SK-N-DZ (cell line): Measurements from ENCODE around the gene SNX17. TPM values are rescaled to one million over a fixed set of nuclear protein-coding genes. Genes with fewer than 3 reads are reported as not detected.
"Not testable (repeated sequence)": the region's sequence is repeated elsewhere in the genome, so short reads cannot be mapped to it uniquely, and the experiment has no call there.

Experiments used
- DNase-seq: peaks from one replicate; pipeline ENCODE4 v3.0.0-alpha.2; 2015; ENCODE audit warnings: low spot score
- polyA plus RNA-seq, 2 experiments: library from polyadenylated mRNA; depleted of rRNA; stranded (reverse); fragments of >200 nt; gene quantifications; 2 replicates each; pipeline ENCODE4 v1.2.3, GENCODE V29; 2014

SNX17 gene, protein sequence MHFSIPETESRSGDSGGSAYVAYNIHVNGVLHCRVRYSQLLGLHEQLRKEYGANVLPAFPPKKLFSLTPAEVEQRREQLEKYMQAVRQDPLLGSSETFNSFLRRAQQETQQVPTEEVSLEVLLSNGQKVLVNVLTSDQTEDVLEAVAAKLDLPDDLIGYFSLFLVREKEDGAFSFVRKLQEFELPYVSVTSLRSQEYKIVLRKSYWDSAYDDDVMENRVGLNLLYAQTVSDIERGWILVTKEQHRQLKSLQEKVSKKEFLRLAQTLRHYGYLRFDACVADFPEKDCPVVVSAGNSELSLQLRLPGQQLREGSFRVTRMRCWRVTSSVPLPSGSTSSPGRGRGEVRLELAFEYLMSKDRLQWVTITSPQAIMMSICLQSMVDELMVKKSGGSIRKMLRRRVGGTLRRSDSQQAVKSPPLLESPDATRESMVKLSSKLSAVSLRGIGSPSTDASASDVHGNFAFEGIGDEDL
- 52.2 and 64.9 TPM in 2 replicates for polyA plus RNA-seq (2014; cell fraction: cytosol; rRNA removed)
- polyA plus RNA-seq (2014; cell fraction: nucleus; rRNA removed), result 44.1 and 49.8 TPM in 2 replicates

DNA sequence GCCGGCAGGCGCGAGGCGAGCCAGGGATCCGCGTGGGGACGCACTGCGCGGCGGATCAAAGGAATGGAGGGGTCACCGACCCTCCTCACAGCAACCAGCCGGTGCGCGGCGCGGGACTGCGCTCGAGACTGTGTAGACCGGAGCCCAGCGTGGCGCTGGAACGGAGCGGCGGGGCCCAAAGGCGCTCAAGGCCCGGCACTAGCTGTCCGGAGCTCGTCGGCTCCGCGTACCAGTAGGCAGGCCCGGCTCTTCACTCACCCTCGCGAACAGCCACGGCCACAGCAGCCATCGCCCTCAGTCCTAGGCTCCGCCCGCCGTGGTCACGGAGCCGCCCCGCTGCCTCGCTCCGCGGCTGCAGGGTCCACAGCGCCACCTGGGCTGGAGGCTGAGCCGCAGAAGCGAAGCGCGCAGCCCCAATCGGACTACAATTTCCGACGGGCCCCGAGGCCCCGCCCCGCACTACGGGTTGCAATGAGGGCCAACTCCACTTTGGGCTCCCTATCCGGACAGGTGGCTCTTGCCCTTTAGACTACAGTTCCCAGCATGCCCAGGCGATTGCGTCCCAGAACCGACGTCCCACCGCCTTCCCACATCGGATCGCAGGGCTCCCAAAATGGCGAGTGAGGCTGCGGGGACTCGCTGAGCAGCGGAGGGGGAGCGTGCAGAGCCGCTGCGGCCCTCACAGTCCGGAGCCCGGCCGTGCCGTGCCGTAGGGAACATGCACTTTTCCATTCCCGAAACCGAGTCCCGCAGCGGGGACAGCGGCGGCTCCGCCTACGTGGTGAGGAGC lies at the start of gene SNX17, which contains the start of gene EIF2B4:
TSS of gene SNX17 (plus strand) at position 591 of the 790 bp plus-strand sequence. CDS start at position 719, 128 bp downstream.
TSS of gene EIF2B4 (minus strand) at position 313 of the 790 bp plus-strand sequence. CDS start at position 289, 24 bp downstream.
- DNase-seq, result peak; percentile 97

DNA sequence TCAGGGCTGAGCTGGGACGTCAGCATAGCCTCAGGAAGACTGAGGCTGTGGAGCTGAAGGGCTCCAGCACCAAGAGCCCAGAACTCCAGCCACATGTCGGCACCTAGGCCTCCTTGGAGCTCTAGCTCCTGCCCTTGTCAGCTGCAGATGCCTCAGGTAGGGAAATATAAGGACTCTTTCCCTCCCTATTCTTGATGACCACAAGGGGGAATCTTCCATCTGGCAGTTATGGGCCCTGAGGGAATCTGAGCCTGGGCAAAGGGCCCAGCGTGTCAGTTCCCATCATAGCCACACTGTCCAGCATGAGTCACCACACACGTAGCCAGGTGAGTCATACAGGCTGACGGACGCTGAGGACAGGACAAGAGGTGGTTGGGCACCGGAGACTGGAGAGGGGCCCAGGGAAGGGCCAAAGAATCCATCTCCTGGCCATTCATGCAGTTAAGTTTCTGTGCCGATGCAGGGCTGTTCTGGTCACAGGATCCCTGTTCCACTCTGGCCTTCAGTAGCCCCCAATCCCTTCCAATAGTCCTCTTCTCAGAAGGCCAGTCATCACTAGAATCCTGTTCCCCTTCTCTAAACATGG lies 49.4 kb upstream of the SNX17 start:
- DNase-seq, result no peak

DNA sequence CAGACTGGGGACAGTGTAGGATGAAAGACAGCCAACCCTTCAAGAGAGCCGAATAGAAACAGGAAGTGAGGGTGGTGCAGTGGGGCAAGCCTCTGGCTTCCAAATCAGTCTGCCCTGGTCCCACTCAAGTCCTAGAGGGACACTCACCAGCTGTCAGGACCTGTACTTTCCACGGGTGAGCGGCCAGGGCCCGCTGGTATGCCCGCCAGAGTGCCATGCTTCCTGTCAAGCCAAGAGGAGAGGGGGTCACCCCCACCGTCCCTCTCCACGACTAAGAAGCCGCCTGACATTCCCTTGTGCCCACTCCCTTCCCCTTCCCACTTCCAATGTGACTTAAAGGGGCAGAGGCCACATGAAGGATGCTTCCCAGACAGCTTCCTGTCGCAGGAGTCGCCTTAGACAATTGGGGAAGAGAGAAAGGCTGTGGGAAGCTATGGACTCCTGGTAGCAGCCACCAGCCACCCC lies 48.1 kb upstream of the SNX17 start:
- DNase-seq, result no peak

DNA sequence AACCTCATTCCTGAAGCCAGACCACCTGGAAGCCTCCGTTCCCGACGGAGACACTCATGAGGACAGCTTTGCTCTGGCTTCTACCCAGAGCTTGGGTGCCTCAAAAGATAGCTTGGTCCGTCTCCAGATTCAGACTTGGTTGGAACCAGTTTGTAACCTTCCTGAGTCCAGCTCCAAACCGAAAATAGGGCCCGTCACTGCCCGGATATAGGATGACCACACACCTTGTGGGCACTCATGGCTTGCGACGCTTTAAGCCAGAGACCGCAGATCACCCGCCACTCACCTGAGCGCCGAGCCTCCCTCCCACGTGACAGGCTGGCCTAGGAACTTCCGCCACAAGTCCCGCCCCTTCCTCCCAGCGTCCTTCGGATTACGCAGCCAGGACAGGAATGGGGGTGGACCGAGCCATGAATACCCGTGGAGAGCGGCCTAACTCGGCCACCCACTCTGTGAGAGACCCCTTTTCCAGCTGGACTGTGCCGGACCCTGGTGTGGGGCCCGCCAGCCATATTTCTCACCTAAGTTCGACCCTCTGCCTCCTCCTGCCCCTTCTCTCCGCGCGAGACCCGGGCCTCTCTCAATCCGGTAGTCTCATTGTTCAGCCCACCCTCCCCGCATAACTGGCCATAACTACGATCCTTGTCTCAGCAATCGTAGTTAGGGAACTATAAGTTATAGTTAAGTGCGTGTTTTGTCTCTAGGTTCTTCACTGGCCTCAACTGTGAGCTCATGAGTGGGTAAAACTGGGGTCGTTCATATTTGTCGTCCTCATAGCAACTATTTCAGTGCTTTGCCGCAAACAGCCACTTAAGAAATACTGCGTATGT lies 47.4 kb upstream of the SNX17 start, which contains the start of gene MPV17:
TSS of gene MPV17 (minus strand) at position 332 of the 830 bp plus-strand sequence. CDS start 580 bp downstream, outside the sequence.
- DNase-seq, result peak; percentile 86

DNA sequence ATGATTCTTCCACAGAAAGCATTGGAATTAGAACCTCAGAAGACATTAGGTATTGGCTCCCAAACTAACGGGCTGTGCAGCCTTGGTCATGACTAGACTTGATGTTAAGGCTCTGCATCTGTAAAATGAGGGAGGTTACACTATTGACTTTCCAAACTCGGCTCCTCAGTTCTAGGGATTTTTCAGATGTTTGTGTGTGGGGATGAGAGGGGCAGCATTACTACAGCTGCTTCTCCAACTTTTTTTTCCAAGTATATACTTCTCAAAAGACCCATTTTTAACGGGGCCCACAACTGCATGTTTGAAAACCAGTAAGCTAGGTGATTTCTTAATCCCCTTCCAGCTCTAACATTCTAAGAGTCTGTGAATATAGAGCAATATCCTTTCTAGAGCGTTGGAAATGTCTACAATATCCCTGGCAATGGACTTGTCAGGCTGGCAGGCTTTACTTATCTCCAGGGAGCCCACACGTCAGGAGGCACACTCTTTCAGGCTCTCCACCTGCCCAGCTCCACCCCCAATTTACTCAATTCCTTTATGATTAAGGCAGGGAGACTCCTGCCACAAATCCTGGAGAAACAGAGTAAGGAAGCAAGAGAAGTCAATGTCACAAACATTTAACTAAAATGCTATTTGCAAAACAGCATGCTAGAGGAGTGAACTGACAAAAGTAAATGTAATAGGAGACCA lies 46.7 kb upstream of the SNX17 start:
- DNase-seq, result no peak

DNA sequence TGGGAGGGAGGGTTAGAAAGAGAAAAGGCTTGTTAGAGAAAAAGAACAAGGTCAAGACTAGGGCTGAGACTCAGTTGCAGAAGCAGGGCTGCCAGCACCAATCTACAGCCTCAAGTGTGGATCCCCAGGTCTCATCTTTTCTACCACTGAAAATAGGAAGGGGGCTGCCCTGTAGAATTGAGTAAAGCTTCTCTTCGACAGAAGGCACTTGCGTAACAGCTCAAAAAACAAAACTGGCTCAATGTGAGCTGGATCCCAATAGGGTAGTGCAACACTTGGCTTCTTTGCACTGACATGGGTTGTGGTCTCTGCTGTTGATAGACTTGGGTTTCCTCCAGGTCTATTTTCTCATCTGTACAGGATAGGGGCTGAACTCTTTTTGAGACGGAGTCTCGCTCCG lies 45.7 kb upstream of the SNX17 start:
- no peak for DNase-seq

DNA sequence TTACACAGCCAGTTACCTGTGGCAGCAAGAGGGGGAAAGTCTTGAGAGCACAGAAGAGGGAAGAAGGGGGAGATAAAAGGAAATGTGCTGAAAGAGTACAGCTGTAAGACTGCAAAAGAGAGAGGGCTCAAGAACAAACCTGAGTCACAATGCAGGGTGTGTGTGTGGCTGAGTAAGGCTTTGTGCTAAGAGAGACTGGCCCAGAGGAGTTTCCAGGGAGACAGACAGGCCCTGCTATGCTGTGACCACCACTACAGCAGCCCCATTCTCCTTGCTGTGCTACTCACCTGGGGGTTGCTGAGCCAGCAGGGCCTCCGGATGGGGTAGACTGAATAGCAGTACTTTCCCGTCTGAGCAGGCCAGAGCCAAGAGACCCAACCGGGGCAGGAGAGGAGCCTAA lies 35.1 kb upstream of the SNX17 start:
- no peak for DNase-seq

DNA sequence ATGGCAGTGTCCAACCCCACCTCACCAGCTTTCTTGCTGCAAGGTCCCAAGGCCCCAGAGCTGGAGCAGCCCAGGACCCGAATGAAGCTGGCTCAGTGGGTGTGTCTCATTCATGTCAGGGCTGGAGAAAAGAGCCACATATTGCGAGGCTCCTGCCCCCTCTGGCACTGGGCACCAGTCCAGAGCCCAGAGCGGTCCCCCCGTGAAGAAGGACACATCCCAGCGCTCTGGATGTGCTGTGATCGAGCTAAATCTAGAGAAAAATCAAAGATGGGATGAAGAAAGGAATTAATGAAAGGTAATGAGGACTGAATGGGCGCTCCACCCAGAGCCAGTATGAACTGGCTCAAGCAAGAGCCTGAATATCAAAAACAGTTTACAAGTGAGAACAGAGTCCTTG lies 34.2 kb upstream of the SNX17 start:
- DNase-seq, result no peak

DNA sequence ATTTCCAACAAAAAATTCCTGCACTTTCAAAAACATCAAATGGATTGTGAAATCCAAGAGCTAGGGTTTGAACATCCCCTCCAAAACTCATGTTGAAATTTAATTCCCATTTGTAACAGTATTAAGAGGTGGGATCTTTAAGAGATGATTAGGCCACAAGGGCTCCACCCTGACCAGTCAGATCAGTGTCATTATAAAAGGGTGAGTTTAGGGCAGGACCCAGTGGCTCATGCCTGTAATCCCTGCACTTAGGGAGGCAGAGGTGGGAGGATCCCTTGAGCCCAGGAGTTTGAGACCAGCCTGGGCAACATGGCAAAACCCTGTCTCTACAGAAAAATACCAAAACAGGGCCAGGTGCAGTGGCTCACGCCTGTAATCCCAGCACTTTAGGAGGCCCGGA lies 22.8 kb upstream of the SNX17 start:
- no peak for DNase-seq

DNA sequence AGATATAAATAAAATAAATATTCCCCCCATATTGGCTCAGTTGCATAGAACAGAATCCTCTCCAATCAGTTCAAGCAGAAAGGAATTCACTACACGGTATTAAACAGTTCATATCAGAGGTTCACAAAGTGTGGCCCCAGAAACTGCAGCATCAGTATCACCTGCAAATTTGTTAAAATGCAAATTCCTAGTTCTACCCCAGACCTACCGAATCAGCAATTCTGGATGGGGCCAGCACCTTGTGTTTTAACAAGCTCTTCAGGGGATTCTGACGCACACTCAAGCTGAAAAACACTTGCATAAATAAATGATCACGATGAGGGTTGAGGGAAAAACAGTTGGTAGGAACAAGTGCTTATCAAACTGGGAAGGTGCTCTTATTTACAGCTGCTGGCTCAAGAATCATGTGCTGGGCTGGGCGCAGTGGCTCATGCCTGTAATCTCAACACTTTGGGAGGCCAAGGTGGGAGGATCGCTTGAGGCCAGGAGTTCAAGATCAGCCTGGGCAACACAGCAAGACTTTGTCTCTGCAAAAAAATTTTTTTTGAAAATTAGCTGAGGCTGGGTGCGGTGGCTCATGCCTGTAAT lies 20.2 kb upstream of the SNX17 start:
- no peak for DNase-seq

DNA sequence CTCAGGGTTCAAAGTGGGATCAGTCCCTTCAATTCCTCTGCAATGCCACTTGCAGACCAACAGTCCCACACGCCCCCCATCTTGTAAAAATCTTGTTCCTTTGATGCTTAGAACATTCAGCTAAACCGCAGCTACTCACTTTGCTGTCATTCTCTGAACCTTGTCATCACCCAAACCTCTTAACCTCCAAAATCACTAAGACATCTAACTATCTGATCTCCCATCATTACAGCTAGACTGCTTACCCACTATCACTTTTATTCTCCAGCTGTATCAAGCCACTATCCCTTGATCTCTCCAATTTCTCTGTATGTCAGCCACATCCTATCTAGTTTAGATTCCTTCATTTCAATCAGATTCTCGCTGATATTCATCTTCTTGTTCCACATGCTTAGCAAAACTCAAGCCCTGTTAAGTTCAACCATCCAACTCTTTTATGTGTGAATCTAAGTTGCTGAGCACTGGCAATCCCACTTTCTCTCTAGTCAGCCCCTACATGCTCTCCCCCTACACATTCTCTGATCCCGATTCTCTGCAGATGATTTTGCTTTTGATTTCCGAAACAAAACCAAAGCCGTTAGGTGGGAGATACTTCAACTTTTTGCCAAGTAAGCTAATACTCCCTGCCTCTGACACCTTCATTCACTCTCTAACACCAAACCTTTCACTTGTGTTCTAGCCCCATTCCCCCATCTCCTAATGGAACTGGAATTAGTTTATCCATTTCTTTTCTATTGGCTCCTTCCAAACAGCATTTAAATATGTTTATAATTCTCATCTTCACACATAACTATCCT lies 18.4 kb upstream of the SNX17 start:
- DNase-seq, result no peak

DNA sequence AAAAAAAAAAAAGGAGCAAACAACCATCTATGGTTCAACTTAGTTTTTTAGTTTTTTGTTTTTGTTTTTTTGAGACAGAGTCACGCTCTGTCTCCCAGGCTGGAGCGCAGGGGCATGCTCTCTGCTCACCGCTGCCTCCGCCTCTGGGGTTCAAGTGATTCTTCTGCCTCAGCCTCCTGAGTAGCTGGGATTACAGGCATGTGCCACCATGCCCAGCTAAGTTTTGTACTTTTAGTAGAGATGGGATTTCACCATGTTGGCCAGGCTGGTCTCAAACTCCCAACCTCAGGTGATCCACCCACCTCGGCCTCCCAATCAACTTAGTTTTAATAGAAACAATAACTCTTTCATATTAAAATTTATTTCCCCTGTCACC lies 17.0 kb upstream of the SNX17 start:
- not testable (repeated sequence) for DNase-seq

DNA sequence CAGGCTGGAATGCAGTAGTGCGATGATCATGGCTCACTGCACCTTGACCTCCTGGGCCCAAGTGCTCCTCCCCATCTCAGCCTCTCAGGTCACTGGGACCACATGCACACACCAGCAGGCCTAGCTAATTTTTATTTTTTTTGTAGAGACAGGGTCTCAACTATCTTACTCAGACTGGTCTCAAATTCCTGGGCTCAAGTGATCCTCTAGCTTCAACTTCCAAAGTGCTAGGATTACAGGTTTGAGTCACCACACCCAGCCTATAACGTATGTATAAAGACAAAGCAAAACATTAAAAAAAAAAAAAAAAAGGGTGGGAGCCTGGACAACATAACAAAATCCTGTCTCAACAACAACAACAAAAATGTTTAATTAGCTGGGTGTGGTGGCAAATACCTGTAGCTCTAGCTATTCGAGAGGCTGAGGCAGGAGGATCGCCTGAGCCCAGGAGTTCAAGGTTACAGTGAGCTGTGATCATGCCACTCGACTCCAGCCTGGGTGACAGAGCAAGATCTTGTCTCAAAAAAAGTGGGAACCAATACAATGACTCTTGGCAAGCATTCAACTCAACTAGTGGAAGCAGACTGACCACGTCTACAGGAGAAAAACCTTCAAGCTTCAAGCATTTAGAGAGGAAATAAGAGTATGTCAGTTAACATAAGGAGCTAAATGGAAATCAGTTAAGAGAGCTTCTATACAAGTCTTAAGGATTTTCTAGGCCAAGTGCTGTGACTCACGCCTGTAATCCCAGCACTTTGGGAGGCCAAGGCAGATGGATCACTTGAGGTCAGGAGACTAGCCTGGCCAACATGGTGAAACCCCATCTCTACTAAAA lies 16.4 kb upstream of the SNX17 start:
- DNase-seq, result no peak

DNA sequence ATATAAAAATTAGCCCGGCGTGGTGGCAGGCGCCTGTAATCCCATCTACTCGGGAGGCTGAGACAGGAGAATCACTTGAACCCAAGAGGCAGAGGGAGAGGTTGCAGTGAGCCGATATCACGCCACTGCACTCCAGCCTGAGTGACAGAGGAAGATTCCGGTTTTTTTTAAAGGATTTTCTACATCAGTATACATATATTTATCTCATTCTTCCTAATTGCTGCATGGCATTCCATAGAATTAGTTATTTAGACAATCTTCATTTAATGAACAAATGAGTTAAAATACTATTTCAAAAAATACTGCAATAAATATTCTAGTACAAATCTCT lies 15.9 kb upstream of the SNX17 start:
- no peak for DNase-seq

DNA sequence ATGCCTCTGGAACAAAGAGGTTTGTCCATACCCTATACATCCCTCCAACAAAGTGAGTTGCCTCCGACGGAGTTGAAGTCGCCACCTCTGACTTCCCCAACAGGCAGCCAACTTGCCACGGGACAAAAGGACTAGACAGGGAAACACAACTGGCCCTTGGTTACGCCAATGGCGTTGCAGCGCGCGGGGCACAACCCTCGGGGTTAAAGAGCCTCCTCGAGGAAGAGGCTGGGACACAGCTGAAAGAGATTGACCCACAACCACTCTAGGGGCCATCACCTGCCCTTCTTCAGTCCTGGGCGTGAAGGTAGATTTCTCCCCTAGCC lies 14.4 kb upstream of the SNX17 start:
- peak; percentile 44 for DNase-seq

DNA sequence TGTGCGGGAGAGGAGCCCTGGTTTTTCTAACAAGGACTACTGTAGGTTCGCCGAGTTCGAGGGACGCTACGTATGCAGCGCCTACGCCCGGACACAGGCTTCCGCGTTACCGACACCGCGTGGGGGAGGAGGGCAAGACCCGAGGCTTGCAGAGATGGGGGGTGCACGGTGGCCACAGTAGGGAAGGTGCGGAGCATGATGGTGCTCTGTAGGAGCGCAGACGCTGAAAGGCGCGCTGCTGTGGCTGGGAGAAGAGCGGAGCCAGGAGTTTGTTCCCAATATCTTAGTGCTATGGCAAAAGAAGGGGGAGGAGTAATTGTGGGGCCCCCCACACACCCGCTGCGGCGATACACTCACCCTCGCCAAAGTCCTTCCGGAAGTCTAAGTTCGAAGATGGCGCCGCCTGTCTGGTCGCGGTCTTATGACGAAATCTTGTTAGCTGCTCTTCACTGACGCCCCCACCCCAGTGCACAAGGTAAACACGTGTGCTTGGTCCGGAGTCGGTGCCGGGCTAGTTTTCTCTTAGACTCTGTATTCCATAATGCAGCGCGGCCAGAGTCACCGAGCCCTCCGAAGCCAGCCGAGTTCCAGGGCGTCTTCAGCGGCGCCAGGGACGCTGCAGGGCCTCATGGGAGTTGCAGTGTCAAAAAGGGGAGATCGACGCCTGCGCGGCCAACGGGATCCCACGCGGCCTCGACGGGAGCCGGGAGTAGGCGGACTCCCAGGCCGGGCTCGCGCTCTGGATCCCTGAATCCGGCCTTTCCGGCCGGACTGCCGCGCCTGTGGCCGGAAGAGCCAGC lies 13.8 kb upstream of the SNX17 start, which contains the start of gene GTF3C2:
TSS of gene GTF3C2 (minus strand) at position 383 of the 800 bp plus-strand sequence. CDS start 13,210 bp downstream, outside the sequence.
- DNase-seq, result peak; percentile 98

DNA sequence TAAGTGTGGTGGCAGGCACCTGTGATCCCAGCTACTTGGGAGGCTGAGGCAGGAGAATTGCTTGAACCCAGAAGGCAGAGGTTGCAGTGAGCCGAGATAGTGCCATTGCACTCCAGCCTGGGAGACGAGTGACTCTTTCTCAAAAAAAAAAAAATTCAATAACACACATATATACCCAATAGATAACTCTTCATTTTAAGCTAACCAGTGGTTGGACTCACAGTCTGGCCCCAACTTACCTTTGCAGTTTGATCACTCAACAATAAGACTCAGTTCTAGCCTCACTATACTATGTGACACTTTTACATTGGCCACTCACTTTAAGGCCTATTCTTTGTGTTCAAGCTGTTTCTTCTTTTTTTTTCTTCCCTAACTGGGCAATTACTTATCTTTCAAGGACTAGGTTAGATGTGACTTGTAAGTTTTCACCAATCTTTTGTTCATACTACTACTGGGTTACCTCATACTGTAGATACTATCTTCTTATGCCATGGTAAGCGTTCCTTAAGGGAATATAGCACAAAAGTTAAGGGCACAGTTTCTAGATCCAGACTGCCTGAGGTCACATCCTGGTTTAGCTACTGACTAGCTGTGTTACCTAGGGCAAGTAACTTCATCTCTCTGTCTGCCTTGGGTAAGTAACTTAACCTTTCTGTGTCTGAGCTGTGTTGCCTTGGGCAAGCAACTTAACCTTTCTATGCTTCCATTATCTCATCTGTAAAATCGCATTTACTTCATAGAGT lies 7.6 kb upstream of the SNX17 start:
- no peak for DNase-seq
